Sigmoid colon (tissue), 4 donors: ENCODE results near the gene CMKLR1.

Experiments used
- POLR2AphosphoS5 ChIP-seq, 4 donors: sonication (generic); formaldehyde crosslinking; IDR thresholded peaks; one replicate each; pipeline ENCODE4 v1.6.1; 2017; ENCODE audit warnings: antibody characterized with exemption in 4 of 4
- TF ChIP-seq, protein P1 (sequence below), 4 experiments: fragments of 450-650 bp in 3 of 4; fragments of 200-600 bp in 1 of 4; IDR thresholded peaks; one replicate each; pipeline ENCODE4 v1.5.1; 2016 to 2019; ENCODE audit warnings: antibody characterized with exemption in 4 of 4, mild to moderate bottlenecking in 3 of 4, moderate library complexity in 2 of 4

DNA sequence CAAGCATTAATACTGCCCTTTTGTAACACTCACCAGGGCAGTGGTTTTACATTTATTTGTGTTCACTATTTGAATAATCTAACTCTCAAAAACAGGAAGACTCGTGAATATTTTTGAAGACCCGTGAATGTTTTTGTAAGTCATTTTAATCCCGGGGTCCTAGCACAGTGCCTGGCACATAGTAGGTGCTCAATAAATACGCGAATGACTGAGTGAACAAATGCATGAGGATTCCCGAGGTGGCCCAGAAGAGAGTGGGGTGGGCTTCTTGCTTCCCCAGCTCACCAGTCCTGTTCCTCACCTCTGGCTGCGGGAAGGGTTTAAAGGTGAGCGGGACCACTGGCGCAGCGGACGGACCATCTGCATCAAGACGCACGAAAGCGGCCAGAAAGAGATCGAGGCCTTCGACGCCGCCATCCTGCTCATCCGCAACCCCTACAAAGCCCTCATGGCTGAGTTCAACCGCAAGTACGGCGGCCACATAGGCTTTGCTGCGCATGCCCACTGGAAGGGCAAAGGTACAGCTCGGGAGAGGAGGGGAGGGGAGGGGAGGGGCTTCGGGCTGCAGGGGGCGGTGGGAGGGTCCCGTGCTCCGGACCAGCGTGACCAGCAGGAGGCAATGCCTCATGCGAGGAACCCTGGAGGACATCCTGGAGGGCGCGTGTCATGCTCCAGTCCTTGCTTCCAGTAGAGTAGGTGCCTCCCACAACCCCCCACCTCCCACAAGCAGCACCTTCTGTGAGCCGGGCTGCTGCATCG is 98.9 kb downstream of the CMKLR1 start:
- TF ChIP-seq, protein P1, sequence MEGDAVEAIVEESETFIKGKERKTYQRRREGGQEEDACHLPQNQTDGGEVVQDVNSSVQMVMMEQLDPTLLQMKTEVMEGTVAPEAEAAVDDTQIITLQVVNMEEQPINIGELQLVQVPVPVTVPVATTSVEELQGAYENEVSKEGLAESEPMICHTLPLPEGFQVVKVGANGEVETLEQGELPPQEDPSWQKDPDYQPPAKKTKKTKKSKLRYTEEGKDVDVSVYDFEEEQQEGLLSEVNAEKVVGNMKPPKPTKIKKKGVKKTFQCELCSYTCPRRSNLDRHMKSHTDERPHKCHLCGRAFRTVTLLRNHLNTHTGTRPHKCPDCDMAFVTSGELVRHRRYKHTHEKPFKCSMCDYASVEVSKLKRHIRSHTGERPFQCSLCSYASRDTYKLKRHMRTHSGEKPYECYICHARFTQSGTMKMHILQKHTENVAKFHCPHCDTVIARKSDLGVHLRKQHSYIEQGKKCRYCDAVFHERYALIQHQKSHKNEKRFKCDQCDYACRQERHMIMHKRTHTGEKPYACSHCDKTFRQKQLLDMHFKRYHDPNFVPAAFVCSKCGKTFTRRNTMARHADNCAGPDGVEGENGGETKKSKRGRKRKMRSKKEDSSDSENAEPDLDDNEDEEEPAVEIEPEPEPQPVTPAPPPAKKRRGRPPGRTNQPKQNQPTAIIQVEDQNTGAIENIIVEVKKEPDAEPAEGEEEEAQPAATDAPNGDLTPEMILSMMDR (IDR thresholded peaks at IDR 0.05): no peak
- TF ChIP-seq POLR2AphosphoS5 (IDR thresholded peaks at IDR 0.05): no peak
